ENCODE measurements around the gene ADAMTS17.
"Not testable (repeated sequence)": the region's sequence is repeated elsewhere in the genome, so short reads cannot be mapped to it uniquely, and the experiment has no call there.

The ADAMTS17 gene

DNA sequence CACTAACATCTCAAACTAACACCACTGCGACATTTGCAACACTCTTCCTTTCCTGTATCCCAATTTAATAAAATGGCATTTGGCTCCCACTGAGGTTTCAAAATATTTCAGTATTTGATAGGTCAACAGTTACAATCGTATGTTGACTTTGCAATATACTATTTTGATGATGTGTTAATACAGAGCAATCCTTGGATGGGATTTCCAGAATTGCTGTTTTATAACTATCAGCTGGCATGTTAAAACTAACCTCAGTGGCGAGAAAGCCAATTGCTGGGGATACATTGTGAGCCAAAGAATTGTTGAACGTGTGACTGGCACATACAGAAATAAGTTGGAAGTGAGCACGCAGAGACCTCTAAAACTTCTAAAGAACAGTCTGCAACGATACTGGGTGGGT, 382.4 kb downstream of the ADAMTS17 start:
- DNase-seq = no peak

DNA sequence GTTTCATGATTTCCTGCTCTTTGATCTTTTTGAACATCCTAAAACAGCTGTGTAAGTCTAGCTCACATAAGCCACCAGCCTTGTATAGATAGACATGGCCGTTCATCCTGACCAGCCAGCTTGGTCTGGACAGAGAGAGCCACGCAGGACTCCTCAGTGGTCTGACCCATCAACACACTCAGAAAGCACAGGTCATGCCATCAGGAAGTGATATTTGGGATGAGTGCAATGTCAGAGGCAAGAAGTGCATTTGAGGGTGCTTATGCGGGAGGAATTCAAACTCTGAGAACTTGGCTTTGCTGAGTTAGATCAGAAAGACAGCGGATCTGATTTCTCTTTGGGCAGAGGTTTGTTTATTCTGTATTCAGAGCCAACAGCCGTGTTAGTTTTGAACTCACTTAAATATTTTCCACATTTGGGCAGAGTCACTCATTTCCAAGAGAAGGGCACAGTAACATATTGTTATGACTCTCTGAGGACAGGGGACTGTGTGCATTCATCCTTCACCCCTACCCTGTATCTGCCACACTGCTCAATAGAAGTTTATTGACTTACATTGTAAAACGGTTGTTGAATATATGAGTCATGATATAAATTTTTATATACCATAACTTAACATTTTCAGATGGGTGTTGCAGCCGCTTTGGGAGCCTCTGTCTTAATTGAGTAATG, 383.2 kb downstream of the ADAMTS17 start:
- no peak for DNase-seq

DNA sequence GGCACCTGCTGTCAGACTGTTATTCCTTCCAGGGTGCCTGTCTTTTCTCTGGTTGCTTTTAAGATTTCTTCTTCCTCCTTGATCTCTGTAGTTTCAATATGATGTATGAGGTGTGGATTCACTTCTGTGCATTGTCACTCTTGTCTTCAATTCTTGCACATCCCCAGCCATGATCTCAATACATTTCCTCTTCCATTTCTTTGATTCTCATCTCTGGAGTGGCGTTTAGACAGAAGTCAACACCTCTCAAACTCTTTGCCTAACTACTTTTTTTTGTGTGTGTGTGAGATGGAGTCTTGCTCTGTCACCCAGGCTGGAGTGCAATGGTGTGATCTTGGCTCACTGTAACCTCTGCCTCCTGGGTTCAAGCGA, 384.1 kb downstream of the ADAMTS17 start:
- DNase-seq = no peak

DNA sequence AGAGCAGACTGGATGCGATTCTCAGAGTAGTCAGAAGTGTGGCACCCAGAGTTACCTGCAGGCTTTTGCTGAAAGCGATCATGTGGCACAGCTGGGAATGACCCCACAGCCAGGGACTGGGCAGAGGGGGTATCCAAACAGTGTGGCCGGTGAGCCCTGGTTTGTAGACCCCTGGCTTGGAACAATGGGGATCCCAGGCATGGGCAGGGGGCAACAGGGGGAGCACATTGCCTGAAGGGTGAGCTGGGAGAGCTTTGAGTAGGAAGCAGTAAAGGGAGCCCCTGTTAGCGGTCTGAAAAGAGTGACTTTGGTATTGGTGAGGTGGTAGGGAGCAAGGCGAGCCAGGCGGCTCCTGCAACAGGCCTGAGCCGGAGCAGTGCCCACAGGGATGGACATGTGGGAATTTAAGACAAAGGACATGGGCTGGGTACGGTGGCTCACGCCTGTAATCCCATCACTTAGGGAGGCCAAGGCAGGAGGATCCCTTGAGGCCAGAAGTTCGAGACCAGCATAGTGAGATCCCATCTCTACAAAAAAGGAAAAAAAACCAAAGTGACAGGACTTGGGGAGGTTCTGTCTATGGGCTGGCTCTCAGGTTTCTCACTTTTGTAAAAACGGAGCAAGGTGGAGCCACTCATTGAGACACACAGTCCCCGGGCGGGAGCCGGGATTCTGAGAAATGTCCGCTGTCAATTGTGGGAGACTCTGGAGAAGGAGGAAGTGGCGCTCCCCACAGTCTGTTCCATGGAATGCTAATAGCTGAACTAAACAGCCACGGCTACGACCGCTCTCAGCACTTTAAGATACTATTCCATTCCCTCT, 384.7 kb downstream of the ADAMTS17 start:
- DNase-seq = no peak

DNA sequence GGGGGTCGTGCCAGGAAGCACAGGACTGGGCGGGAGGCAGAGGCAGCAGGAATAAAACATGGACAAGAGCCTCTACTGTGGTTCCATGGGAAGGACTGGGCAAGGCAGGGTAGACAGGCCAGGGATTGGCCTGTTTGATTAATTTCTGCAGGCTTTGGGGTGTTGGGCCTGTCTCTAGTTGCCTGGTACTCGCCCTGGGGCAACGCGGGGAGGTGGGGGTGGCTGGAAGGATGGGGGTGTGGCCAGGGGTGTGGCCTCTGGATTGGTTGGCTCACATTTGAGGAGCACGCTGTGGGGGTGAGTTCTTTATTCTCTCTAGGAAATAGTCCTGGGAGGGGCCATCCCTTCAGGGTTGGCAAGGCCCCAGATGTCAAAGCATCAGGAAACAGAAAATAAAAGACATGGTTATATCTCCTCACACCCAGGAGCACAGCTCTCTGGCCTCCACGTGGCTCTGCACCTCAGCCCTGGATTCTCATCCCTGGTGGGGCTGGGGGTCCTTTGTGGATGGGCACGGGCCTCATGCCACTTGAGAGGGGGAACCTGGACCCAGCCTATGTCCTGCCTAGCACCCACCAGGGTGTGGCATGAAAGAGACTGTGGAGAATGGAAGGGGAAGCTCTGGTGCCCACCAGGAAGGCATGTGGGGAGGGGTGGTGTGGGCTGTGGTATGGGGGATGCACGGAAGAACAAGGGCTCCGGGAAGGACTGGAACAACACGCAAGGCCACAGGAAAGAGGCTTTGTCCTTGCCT, 385.6 kb downstream of the ADAMTS17 start:
- DNase-seq = no peak

DNA sequence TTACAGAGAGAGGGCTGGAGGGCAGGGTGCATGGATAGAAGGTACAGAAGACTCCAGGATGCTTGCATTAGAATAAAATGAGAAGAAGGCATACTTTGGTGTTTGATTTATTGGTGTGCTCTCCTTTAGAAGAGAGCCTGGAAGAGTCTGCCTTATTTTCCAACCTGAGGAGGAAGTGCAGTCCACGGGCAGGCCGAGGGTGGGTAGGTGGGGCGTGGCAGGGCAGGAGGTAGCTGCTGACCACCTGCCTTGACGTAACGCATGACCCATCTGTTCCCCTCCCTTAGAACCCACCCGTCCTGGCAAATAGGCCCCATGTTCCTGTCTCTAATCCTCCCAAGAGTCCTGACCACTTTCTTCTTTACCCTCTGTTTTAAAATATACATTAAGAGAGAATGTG, 386.2 kb downstream of the ADAMTS17 start:
- no peak for DNase-seq

DNA sequence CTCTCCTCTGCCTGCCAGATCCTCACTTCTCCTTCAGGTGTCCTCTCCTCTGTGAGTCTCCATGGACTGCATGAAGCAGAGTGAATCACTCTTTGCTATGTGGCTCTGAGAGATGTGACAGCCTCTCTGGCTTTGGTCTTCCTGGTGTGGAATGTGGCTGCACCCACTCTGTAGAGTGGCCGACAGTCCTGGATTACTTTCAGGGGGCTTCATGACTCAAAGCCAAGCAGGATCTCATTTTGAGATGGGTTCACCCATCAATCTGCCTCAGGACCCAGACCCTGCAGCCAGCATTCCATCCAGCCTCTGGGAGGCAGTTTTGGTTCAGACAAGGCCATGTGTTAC, 386.6 kb downstream of the ADAMTS17 start:
- no peak for DNase-seq

DNA sequence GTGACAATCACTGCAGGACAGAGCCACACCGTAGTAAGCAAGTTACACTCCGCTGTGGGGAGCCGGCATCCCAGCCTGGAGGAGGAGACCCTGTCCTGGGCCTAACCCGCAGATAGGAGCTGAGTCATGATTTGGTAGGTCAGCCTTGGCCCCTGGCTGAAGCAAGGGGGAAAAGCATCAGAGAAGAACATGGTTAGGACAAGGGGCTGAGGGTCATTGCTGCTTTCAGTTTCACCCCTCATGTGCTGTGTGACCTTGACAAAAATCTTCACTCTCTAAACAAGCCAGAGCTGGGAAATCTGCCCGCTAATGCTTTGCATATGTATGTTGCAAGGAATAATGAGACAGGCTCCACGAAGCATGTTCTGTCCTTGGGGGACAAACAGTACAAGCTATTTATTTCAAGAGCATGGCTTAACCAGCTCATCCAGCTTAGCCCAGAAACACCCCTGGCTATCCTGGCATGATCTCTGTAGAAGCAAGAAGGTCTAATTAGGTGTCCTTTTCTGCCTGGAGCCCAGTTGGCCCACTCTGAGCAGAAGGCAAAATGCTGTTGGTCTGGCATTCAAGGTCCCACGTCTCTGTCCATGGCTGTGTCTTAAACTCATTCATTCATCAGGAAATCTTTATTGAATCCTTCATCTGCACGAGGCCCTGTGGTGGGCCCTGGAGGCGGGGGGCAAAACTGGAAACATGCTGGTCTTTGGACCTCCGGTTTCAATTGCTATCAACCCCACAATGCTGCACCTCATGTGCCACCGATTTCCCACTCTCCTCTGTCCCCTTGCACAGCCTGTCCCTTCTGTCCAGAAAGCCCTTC, 387.2 kb downstream of the ADAMTS17 start:
- no peak for DNase-seq

DNA sequence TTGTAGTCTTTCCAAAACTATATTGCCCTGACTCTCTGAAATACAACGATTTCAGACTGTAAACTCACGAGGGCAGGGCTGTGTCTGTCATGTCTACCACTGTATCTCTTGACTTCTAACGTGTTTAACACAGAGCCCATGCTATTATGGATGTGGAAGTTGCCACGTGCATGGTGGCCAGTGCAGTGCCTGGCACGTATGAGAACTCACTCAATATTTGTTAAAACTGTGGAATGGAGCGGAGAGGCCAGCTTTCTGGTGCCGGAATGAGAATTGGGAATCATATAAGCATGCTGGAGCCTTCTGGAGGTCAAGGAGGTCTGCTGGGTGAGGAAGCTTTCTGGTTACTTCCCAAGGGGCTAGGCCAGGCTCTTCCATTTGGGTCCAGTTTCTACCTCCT, 387.9 kb downstream of the ADAMTS17 start:
- no peak for DNase-seq

DNA sequence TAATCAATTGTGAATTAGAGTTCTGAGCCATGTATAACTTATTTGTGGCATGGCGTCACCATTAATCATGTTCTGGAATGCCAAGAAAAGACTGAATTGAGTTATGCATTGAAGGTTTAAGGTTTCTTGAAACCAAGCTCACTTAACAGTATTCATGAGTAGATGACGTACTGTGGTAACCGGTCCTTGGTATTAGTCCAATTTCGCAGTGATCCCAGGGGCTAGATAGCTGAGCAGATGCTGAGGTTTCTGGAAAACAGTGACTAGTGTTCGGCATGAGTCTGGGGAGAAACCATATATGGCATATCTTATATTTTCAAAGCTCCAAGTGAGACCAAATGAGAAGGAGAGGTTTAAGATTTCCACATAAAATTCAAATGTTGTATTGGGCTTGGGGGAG, 390.3 kb downstream of the ADAMTS17 start:
- DNase-seq = no peak

DNA sequence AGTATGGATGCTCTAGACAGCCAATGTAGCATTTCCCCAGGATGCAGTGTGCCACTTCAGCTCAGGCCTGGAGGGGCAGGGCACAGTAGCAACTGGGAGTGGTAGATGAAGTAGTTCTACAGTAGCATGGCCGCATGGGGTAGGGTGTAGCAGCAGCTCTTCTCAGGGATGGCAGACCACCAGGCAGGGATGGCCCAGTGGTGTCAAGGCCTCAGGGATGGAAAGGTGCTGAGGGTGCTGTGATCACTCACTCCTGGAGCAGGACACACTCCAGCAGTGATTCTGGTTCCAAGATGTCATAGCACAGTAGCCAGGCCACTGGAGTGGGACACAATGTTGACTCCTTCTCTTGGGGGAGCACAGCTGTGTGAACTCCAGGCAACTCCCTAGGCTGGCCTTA, 397.6 kb downstream of the ADAMTS17 start:
- no peak for DNase-seq

DNA sequence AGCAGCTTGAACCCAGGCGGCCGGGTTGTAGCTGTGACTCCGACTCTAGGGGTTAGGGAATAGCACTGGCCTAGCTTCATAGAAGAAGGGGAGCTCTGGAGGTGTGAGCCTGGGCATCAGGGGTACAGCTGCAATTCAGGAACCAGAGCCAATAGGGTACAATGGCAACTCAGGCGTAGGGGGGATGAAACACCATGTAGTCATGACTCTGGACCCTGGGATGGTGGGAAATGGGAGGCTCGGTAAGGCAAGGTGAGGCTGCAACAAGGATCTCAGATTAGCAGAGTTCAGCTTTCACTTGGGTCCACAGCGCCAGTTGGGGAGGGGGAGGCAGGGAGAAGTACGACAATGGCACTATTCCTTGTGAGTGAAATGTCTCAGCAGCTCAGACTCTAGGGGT, 398.3 kb downstream of the ADAMTS17 start:
- DNase-seq = no peak

DNA sequence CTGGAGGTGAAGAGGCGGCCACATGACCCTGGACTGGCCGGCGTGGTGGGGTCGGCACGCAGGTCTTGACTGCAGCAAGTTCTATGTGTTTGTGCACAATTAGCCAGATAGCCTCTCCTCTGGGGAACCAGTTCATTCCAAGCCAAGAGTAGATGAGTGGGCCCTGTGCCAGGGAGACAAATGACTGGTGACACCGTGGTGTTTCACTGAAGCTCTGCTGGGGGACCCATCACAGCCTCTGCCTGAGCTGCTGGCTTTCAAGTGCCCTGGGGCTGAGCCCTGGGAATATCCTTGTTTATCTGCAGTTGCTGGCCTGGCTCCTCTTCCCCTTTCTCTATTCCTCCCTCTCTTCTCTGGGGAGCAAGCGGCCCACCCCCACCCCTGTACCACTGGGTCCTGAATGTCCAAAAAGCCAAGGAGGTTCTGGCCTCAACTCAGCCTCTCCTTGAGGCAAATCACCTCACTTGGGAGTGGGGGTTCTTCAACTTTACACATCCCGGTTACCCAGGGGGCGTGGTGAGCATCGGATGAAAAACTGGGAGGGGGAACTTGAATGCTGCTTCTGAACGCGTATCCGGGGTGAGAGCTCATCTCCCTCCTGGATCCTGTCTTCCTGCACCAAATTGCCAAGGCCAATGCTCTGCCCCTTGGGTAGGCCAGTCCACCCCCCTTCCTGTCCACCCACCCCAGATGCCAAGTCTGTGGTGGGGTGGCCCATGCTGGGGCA, 408.9 kb downstream of the ADAMTS17 start:
- DNase-seq = no peak

DNA sequence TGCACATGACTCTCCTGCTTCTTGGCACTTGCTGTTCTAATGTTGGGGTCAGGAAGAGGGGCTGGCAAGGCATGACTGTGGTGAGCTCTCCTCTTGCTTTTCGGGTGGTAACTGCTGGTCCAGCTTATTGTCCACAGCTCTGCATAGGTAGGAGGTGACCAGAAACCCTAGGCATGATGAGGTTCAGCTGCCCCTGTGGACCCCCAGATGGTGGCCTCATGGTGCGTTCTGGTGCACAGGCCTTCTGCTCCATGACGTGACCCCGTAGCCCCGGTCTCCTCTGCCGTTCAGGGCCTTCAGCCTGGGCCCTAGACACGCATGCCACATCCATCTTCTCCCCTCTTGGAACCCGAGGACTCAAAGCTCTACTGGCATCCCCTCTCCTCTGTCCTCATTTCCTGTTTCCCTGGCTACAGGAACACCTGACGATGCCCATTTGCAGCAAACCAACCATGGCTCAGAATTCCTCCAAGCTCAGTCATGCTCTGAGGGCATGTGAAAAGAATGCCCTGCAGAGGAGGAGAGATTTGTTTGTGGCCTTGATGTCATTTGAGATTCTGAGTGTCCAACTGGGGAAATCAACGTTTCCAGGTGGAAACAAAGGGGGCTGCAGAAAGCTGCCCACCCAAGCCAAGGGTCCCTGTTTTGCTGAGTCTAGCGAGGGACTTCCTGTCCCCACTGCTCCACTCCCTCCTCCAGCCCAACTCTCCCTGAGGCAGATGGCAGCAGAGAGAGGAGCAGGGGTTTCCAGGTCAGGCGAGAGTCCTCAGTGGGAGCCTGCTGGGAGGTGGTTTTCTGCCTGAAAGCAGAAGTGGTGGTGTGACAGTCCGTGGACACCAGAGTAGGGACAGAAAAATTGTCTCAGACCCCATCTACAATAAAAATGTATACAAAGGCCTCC, 409.8 kb downstream of the ADAMTS17 start:
- no peak for DNase-seq

DNA sequence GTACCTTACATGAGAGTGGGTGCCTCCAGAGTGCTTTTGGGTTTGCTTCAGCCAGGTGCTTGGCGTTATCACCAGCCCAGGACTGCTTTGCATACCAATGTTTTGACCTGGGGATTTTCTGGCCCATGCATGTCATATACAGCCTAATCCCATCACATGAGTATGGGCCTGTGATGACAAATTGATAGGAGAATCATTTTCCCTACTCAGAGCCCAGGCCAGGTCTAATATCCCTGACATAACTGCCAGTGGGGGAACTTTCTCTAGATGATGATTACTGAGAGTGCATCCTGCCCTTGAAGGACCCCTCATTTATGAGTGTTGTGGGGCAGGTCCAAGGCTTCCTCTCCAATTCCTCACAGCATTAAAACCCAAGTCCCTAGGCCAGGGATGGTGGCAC, 411.1 kb downstream of the ADAMTS17 start:
- DNase-seq = no peak

DNA sequence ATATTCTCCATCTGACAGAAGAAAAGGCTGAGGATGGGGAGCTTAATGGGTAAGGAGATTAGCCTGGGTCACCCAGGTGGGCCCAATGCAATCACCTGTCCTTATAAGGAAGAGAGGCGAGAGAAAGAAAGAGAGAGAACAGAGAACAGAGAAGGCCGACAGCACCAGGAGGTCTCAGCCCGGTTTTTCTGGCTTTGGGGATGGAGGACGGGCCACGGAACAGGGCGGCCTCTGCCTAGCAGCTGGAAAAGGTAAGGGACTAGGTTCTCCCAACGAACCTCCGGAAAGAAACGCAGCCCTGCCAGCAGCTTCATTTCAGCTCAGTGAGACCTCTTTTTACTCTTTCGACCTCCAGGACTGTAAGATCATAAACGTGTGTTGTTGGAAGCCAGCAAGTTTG, 412.5 kb downstream of the ADAMTS17 start:
- no peak for DNase-seq

DNA sequence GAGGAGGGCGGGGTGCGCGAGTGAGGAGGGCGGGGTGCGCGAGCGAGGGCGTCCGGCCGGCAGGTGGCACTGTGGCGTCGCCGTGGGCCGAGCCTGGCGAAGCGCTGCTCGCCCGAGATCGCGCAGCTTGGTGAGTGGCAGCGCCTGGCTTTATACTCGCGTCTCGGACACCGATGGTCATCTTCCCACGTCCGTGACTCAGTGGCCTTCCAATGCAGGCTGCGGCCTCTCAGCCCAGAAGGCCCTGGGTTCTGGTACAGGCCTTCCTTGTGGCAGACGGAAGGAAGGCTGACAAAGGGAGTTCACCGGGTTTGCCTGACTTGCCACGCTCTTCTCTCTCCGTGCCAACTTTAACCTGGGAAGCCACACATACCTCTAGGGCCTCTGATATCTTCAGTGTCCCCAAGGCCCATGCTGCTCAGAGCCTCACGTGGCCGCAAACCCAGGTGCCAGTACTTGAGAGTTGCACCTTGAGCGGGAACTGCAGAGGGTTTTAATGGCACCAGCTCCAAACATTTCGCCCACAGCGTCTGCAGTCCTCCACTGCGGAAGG, 413.3 kb downstream of the ADAMTS17 start:
- peak; percentile 56 for DNase-seq

DNA sequence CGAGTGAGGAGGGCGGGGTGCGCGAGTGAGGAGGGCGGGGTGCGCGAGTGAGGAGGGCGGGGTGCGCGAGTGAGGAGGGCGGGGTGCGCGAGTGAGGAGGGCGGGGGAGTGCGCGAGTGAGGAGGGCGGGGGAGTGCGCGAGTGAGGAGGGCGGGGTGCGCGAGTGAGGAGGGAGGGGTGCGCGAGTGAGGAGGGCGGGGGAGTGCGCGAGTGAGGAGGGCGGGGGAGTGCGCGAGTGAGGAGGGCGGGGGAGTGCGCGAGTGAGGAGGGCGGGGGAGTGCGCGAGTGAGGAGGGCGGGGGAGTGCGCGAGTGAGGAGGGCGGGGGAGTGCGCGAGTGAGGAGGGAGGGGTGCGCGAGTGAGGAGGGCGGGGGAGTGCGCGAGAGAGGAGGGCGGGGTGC, 415.2 kb downstream of the ADAMTS17 start:
- not testable (repeated sequence) for DNase-seq

DNA sequence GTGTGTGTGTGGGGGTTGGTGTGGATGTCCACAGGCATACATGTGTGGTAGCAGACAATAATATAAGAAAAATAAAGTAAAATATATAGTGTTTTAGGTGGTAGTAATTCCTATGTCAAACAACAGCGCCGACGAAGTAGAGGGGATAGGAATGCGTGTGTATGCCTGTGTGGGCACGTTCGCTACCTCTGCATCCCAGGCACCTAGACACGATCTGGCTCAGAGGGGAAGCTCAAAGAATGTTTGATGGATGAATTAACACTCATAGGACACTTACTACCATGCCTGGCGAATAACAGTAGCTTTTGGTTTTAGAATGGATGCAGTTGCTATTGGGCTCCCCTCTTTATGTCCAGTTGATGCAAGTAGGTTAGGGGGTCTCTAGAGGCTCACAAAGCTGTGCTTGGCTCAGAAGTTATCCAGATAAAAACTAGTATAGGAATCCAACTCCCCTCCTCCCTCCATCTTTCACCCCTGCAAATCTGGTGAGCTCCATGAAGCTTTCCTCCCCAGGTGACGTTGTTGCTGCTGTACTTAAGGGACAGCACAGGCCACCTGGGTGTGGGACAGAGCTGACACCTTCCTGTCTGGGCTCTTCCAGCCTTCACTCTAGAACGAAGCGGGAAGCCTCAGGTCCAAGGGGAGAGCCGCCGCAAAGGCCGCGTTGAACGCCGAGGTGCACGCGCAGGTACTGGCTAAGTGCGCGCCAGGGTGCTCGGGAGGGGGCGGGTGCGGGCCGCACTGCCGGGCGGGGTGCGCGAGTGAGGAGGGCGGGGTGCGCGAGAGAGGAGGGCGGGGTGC, 415.9 kb downstream of the ADAMTS17 start:
- DNase-seq = no peak

DNA sequence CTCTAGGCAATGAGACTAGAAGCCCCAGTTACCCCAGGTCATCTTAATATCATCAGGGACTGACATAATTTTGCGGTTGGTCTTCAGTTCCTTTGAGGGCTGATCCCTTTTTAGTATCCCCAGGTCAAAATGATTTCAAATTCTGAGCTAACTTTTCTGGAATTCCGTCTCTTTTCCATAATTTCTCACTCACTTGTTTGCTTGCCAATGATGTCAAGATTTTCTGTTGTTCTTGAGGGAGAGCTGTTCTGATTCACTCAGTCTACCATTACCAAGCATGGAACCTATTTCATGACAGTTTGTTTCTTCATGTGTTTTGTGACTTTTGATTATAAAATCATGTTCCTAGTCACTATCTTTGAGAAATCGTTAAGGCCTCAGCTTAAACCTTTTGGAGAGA, 418.1 kb downstream of the ADAMTS17 start:
- DNase-seq = no peak
